Liver (tissue), 3 donors: ENCODE results near the gene PACSIN2.

ENCODE experiments used
- FOXA1 ChIP-seq: IDR thresholded peaks from 2 replicates; pipeline ENCODE4 v1.6.1; 2016; ENCODE audit warnings: antibody characterized with exemption
- FOXA2 ChIP-seq: IDR thresholded peaks from 2 replicates; pipeline ENCODE4 v1.6.1; 2016; ENCODE audit warnings: antibody characterized with exemption
- GABPA ChIP-seq, 2 donors: IDR thresholded peaks in 1 of 2; conservative IDR thresholded peaks in 1 of 2; 2 replicates each; pipeline ENCODE4 v1.6.1; 2016; ENCODE audit warnings: antibody characterized with exemption in 2 of 2, mild to moderate bottlenecking in 1 of 2, moderate library complexity in 1 of 2
- JUND ChIP-seq, 2 donors: IDR thresholded peaks; 2 replicates each; pipeline ENCODE4 v1.6.1; 2016; ENCODE audit warnings: antibody characterized with exemption in 2 of 2
- NR2F2 ChIP-seq: IDR thresholded peaks from 2 replicates; pipeline ENCODE4 v1.6.1; 2016; ENCODE audit warnings: antibody characterized with exemption
- RAD21 ChIP-seq, 2 donors: IDR thresholded peaks; 2 replicates each; pipeline ENCODE4 v1.6.1; 2016; ENCODE audit warnings: antibody characterized with exemption in 2 of 2, mild to moderate bottlenecking in 2 of 2
- SP1 ChIP-seq: IDR thresholded peaks from 2 replicates; pipeline ENCODE4 v1.6.1; 2018; ENCODE audit warnings: antibody characterized with exemption, mild to moderate bottlenecking
- TAF1 ChIP-seq: conservative IDR thresholded peaks from 2 replicates; pipeline ENCODE4 v1.6.1; 2016; ENCODE audit warnings: antibody characterized with exemption, mild to moderate bottlenecking
- YY1 ChIP-seq: IDR thresholded peaks from 2 replicates; pipeline ENCODE4 v1.6.1; 2016; ENCODE audit warnings: antibody characterized with exemption, mild to moderate bottlenecking
- TF ChIP-seq, protein P1 (sequence below): fragments of 150-350 bp; IDR thresholded peaks from 2 replicates; pipeline ENCODE4 v1.5.1; 2017; ENCODE audit warnings: improper control_type of control experiment, low read depth, low read length; ENCODE audit not compliant: missing input control
- TF ChIP-seq, protein P2 (sequence below): IDR thresholded peaks from 2 replicates; pipeline ENCODE4 v1.6.1; 2016; ENCODE audit warnings: antibody characterized with exemption, mild to moderate bottlenecking
- TF ChIP-seq, protein P3 (sequence below): IDR thresholded peaks from 2 replicates; pipeline ENCODE4 v1.6.1; 2016; ENCODE audit warnings: antibody characterized with exemption
- TF ChIP-seq, protein P4 (sequence below): IDR thresholded peaks from 2 replicates; pipeline ENCODE4 v1.6.1; 2016; ENCODE audit warnings: antibody characterized with exemption
- donor health status: healthy.
- donor health status: healthy.

DNA sequence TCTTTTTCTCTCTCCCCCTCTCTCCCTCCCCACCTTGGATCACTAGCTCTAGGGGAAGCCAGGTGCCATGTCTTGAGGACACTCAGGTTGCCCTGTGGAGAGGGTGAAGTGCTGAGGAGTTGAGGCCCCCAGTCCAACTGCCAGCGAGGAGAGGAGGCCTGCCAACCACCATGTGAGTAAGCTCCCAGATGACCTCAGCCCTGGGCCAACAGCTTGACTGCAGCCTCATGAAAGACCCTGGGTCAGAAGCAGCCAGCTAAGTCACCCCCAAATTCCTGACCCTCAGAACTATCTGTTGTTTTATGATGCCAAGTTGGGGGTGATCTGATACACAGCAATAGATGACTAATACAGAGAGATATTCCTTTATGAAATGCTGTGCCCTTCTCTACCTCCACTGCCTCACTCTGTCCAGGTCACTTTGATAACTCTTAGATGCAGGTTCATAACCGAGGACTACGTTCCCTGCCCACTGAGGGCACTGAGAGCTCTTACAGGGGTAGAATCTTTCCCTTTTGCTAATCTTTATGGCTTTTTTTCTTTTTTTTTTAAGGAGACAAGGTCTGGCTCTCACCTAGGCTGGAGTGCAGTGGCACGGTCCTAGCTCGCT, 165.9 kb downstream of the PACSIN2 start:
- no peak for TF ChIP-seq NR2F2
- TF ChIP-seq, protein P1, sequence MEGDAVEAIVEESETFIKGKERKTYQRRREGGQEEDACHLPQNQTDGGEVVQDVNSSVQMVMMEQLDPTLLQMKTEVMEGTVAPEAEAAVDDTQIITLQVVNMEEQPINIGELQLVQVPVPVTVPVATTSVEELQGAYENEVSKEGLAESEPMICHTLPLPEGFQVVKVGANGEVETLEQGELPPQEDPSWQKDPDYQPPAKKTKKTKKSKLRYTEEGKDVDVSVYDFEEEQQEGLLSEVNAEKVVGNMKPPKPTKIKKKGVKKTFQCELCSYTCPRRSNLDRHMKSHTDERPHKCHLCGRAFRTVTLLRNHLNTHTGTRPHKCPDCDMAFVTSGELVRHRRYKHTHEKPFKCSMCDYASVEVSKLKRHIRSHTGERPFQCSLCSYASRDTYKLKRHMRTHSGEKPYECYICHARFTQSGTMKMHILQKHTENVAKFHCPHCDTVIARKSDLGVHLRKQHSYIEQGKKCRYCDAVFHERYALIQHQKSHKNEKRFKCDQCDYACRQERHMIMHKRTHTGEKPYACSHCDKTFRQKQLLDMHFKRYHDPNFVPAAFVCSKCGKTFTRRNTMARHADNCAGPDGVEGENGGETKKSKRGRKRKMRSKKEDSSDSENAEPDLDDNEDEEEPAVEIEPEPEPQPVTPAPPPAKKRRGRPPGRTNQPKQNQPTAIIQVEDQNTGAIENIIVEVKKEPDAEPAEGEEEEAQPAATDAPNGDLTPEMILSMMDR, result no peak
- no peak for TF ChIP-seq GABPA (IDR thresholded peaks at IDR 0.05 in 1 of 2, conservative IDR thresholded peaks at IDR 0.05 in 1 of 2)
- TF ChIP-seq, protein P2, sequence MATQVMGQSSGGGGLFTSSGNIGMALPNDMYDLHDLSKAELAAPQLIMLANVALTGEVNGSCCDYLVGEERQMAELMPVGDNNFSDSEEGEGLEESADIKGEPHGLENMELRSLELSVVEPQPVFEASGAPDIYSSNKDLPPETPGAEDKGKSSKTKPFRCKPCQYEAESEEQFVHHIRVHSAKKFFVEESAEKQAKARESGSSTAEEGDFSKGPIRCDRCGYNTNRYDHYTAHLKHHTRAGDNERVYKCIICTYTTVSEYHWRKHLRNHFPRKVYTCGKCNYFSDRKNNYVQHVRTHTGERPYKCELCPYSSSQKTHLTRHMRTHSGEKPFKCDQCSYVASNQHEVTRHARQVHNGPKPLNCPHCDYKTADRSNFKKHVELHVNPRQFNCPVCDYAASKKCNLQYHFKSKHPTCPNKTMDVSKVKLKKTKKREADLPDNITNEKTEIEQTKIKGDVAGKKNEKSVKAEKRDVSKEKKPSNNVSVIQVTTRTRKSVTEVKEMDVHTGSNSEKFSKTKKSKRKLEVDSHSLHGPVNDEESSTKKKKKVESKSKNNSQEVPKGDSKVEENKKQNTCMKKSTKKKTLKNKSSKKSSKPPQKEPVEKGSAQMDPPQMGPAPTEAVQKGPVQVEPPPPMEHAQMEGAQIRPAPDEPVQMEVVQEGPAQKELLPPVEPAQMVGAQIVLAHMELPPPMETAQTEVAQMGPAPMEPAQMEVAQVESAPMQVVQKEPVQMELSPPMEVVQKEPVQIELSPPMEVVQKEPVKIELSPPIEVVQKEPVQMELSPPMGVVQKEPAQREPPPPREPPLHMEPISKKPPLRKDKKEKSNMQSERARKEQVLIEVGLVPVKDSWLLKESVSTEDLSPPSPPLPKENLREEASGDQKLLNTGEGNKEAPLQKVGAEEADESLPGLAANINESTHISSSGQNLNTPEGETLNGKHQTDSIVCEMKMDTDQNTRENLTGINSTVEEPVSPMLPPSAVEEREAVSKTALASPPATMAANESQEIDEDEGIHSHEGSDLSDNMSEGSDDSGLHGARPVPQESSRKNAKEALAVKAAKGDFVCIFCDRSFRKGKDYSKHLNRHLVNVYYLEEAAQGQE, result no peak
- TF ChIP-seq, protein P3, sequence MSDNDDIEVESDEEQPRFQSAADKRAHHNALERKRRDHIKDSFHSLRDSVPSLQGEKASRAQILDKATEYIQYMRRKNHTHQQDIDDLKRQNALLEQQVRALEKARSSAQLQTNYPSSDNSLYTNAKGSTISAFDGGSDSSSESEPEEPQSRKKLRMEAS, result no peak
- no peak for TF ChIP-seq YY1
- no peak for TF ChIP-seq JUND (IDR thresholded peaks at IDR 0.05)
- no peak for TF ChIP-seq RAD21 (IDR thresholded peaks at IDR 0.05)
- TF ChIP-seq TAF1, result no peak
- TF ChIP-seq SP1, result no peak
- TF ChIP-seq, protein P4, sequence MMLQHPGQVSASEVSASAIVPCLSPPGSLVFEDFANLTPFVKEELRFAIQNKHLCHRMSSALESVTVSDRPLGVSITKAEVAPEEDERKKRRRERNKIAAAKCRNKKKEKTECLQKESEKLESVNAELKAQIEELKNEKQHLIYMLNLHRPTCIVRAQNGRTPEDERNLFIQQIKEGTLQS, result no peak
- TF ChIP-seq FOXA2, result no peak
- no peak for TF ChIP-seq FOXA1
